GM18517 (cell line): ENCODE measurements around the gene MSH5.
"Not testable (repeated sequence)": the region's sequence is repeated elsewhere in the genome, so short reads cannot be mapped to it uniquely, and the experiment has no call there.

Source experiments
- ATAC-seq: cut with Tn5 transposase; IDR thresholded peaks from one replicate; pipeline ENCODE4 v1.9.1; 2021; ENCODE audit warnings: mild to moderate bottlenecking, moderate library complexity; ENCODE audit not compliant: unreplicated experiment

MSH5 gene

DNA sequence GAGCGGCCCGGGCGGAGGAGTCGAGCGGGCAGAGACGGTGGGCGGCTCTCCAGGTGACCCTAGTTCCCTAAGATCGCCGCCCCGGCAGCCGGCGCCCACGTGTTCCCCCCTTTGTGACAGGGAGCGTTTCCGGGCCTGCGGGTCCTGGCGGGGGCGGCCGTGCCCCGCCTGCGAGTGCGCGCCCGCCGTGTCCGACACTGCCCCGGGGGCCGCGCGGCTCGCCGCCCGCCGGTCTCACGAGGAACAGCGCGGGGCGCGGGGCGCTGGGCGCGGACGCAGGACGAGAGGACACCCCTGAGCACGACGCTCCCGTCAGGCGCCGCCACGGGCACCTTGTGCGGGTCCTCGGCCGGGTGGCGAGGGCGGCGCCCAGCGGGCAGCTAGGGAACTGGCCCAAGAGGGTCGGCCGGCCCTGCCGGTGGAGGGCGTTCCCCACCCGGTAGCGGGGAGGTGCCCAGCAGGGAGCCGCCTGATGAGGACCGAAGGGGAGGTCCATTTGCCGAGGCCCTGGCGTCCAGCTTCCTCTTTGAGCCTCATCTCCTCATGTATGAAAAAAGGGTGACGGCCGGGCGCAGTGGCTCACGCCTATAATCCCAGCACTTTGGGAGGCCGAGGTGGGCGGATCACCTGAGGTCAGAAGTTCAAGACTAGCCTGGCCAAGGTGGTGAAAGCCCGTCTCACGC is 56.0 kb downstream of the MSH5 start, which contains the start of gene VARS1:
TSS of gene VARS1 (minus strand) at position 137 of the 683 bp plus-strand sequence. CDS start 535 bp downstream, outside the sequence.
- no peak for ATAC-seq

DNA sequence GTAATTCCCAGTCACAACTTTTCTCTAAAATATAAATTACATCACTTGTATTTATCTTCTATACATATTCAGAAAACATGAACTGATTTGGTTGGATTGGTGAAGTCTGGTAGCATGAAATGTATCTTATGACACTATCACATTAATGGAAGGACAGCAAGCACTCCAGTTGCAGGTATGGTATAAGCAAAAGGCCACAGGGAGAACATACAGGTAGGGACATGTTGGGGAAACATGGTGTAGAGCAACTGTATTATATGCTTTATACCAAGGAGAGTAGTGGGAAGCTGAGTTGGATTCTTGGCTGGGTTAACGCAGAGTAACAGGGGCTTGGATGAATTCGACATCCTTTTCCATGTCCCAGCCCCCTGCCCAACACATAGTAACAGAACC is 57.2 kb downstream of the MSH5 start:
- ATAC-seq: no peak

DNA sequence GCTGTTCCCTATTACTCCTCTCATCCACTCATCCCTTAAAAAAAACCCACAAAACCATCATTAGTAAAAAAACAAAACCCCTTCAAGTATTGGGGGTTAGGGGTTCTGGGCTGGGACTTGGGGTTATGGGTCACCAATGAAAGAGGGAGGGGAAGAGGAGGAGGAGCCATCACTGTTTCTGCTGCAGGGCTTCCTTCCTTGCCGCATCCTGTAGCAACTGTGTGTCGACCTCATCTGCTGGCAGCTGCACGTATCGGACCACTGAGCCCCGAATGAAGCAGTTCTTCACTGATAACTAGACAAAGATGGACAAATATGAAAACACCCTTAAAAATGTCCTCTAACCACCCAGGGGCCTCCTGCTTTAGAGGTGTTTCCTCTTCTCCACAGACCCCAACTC is 57.8 kb downstream of the MSH5 start:
- no peak for ATAC-seq

DNA sequence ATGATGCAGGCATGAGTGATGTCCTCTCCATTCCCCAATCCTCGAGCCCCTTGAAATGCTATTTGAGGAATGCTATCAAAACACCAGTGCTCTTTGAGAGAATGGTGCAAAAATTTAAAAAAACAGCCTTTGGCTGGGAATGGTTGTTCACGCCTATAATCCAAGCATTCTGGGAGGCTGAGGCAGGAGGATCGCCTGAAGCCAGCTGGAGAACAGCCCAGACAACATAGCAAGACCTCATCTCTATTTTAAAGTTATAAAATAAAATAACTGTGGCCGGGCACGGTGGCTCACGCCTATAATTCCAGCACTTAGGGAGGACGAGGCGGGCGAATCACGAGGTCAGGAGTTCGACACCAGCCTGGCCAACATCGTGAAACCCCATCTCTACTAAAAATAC is 60.0 kb downstream of the MSH5 start:
- ATAC-seq: no peak

DNA sequence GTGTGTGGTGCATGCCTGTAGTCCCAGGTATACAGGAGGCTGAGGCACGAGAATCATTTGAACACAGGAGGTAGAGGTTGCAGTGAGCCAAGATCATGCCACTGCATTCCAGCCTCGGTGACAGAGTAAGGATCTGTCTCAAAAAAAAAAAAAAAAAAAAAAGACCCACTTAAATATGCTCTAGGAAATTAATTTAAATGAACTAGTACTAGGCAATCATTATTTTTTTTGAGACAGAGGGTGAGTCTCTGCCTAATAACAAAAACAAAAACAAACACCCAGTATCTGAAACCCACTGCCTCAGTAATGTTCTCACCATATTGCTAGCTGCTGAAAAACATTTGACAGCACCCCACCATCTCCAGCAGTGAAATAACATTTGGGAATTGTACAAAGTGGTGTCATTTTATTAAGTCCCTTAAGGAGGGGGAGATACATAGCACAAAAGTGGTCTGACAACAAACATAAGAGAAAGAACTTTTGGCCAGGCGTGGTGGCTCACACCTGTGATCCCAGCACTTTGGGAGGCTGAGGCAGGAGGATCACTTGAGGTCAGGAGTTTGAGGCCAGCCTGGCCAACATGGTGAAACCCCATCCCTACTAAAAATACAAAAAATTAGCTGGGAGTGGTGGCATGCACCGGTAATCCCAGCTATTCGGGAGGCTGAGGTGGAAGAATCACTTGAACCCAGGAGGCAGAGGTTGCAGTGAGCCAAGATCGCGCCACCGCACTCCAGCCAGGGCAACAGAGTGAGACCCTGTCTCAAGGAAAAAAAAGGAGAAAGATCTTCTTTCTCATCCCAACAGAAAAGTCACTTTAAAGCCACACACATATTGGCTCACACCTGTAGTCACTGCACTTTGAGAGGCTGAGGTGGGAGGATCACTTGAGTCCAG is 61.5 kb downstream of the MSH5 start:
- ATAC-seq: not testable (repeated sequence)

DNA sequence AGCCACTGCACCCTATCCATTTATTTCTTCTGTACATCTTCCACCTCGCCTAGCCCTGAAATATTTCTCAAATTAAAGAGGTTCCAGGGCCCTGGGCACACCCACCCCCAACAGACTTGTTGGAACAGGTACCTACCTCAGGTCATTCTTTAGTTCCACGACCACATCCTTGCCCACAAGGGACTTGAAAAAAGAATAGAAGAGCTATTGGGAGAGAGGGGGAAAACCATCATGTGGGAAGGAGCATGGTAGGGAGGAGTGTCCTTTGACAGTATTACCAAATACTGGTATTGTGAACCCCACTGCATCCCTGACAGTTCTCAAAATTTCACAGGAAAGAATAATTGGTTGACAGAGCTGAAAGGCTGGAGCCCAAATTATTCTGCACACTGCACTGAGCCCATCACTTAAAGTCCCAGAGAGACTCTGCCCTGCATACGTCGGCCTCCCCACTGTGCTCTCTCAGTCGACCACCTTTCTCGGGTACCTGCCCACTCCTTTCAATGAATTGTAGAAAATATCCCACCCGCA is 66.2 kb downstream of the MSH5 start:
- ATAC-seq: peak; percentile 7

DNA sequence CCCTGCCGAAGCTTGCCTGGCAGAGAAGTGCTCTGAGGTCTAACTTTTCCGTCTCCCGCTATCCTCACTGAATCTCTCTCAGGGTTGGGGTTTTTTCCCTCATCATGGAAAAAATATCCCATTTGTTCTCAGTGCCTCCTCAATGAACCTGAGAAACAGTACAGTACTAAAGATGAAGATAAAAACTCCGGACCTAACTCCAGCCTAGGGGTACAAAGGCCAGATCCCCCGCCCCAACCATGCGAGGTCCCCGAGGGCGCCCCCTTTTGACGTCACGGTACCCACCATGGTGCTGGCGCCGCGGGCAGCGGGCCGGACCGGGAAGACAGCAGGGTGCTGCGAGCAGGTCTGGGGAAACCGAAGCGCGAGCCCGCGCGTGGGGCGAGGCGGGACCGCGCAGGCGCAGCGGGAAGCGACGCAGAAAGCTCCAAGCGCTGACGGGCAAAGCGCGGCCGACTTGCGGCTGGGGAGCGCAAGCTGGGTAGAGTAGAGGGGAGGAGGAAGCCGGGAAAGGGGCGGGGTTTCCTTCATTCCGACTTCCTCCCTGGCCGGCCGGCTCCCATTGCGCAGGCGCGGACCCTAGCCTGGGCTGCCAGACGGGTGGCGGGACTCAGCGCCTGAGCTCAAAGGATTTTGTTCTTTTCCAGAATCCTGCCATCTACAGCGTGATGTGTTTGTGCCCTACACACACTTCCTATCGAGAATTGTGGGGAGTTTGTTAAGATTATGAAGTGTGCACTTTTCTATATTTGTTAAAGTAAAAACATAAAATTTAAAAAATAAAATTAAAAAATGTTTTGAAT is 66.9 kb downstream of the MSH5 start, which contains the start of gene LSM2:
TSS of gene LSM2 (minus strand) at position 497 of the 803 bp plus-strand sequence. CDS start at position 288, 209 bp downstream.
- ATAC-seq: peak; percentile 76

DNA sequence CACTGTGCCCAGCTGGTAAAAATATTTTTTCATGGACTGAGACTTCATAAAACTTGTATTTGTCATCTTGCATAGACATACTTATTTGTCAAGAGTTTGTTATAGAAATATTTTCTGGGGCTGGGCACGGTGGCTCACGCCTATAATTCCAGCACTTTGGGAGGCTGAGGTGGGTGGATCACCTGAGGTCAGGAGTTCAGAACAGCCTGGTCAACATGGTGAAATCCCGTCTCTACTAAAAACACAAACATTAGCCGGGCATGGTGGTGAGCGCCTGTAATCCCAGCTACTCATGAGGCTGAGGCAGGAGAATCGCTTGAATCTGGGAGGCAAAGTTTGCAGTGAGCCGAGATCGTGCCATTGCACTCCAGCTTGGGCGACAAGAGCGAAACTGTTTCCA is 68.8 kb downstream of the MSH5 start:
- ATAC-seq: not testable (repeated sequence)

DNA sequence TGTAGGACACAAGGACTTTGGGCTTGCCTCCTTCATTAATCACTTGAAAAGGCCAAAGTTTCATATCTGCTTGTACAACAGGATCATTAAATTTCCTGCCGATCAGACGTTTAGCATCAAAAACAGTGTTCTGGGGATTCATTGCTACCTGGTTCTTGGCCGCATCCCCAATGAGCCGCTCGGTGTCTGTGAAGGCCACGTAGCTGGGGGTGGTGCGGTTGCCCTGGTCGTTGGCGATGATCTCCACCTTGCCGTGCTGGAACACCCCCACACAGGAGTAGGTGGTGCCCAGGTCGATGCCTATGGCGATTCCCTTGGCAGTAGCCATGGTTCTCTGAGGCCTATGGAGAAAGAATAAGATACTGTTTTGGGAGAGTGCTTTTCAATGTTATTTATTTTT is 71.8 kb downstream of the MSH5 start:
- ATAC-seq: no peak
